Measurements from ENCODE around the gene GDPD5. TPM values are rescaled to one million over a fixed set of nuclear protein-coding genes. Genes with fewer than 3 reads are reported as not detected.
A peak's percentile ranks its signal among the peaks of the same experiment; 100 is the strongest.

Gene GDPD5
- total RNA-seq, 1 donor from 2014 or later: 4.4 TPM

DNA sequence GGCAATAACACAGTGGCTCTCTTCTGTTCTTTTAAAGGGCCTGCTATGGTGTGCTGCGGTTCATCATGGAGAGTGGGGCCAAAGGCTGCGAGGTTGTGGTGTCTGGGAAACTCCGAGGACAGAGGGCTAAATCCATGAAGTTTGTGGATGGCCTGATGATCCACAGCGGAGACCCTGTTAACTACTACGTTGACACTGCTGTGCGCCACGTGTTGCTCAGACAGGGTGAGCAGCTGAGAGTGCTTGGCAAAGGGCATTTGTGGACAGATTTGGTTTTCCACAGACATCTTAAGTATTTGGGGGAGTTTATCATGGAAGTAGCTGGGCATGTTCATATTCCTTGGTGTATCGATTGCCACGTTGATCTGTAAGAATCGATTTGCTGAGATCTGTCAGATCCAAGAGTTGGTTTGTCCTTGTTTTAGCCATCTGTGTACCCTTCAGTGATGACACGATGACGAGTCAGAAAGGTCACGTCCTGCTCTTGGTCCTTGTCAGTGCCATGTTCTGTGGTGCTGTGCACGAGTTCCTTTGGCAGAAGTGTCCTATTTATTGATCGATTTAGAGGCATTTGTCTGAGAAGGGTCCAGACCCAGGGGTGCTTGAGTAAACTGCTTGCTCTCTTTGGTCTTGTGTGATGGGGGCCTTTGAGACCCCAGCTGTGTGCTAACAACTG lies 121.6 kb downstream of the GDPD5 start:
- intact Hi-C loops (cut with micrococcal nuclease): no loop called here
- no peak for DNase-seq
- H3K9me3 ChIP-seq (replicated peaks): no peaks in the 10 kb centered on the region
- no peak overlapping the region for H3K27ac ChIP-seq (replicated peaks)
- no peaks in the 10 kb centered on the region for H3K27me3 ChIP-seq (ENCODE audit: low read depth)
- TF ChIP-seq, protein P1, sequence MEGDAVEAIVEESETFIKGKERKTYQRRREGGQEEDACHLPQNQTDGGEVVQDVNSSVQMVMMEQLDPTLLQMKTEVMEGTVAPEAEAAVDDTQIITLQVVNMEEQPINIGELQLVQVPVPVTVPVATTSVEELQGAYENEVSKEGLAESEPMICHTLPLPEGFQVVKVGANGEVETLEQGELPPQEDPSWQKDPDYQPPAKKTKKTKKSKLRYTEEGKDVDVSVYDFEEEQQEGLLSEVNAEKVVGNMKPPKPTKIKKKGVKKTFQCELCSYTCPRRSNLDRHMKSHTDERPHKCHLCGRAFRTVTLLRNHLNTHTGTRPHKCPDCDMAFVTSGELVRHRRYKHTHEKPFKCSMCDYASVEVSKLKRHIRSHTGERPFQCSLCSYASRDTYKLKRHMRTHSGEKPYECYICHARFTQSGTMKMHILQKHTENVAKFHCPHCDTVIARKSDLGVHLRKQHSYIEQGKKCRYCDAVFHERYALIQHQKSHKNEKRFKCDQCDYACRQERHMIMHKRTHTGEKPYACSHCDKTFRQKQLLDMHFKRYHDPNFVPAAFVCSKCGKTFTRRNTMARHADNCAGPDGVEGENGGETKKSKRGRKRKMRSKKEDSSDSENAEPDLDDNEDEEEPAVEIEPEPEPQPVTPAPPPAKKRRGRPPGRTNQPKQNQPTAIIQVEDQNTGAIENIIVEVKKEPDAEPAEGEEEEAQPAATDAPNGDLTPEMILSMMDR (IDR thresholded peaks at IDR 0.05; ENCODE audit: borderline replicate concordance): no peak
- peaks cover 46% of the 10 kb centered on the region for H3K4me1 ChIP-seq
- peaks cover 74% of the 10 kb centered on the region for H3K36me3 ChIP-seq
- no peak overlapping the region for H3K4me3 ChIP-seq

DNA sequence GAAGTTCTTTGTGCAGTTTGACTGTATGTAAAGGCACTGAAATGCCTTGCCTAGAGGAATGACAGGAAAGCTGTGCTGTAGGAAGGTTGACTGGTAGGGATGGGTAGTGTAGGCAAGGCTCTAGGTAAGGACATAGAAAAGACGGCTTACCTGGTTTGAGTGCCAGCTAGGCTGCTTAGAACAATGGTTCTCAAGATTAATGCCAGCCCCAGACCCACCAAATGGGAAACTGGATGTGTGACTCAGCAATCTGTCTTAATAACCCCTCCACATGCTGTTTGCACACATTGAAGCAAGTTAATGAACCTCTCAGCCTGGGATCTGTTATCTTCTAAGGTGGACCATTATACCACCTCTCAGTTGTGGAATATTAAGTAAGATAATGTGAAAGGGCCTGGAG lies 122.7 kb downstream of the GDPD5 start:
- DNase-seq: no peak
- TF ChIP-seq, protein P1 (IDR thresholded peaks at IDR 0.05; ENCODE audit: borderline replicate concordance): no peak
- Histone ChIP-seq H3K9me3 (replicated peaks) (no peaks in the 10 kb centered on the region), H3K36me3 (peaks cover 67% of the 10 kb centered on the region), H3K4me1 (peaks cover 37% of the 10 kb centered on the region), H3K27ac (replicated peaks) (no peak overlapping the region), H3K4me3 (no peak overlapping the region), H3K27me3 (ENCODE audit: low read depth) (no peaks in the 10 kb centered on the region)
- intact Hi-C loops (cut with micrococcal nuclease): no loop called here

DNA sequence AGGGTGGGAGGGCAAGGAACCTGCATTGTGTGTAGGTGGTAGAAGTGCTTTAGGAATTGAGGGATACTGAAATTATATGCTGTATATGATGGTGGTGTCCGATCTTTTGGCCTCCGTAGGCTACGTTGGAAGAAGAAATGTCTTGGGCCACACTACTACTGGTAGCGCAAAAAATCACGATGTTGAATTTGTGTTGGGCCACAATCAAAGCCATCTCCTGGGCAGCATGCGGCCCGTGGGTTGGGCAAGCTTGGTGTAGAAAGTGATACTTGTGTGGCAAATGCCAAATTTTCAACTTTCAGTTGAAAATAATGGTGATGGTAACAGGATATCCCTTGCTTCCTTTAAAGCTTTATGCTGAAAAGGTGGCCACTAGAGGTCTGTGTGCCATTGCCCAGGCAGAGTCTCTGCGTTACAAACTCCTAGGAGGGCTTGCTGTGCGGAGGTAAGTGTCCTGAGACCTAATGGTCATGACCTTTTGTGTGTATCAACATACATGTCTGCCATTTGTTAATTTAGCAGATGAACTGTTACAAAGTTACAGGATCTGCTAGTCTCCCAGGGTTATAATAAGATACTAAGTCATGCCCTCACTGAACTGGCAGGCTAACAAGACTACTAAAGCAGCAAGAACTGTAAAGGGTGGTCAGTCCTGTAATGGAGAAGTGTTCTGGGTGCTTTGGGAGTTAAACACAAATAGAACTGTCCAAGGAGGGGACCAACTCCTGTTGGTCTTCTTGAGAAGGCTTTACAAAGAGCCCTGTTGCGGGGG lies 123.6 kb downstream of the GDPD5 start:
- TF ChIP-seq, protein P1 (IDR thresholded peaks at IDR 0.05; ENCODE audit: borderline replicate concordance): no peak
- H3K4me1 ChIP-seq: peaks cover 37% of the 10 kb centered on the region
- H3K4me3 ChIP-seq: no peak overlapping the region
- H3K27ac ChIP-seq (replicated peaks): no peak overlapping the region
- H3K27me3 ChIP-seq (ENCODE audit: low read depth): no peaks in the 10 kb centered on the region
- H3K36me3 ChIP-seq: peaks cover 66% of the 10 kb centered on the region
- intact Hi-C loops (cut with micrococcal nuclease): no loop called here
- no peak for DNase-seq
- H3K9me3 ChIP-seq (replicated peaks): no peaks in the 10 kb centered on the region

DNA sequence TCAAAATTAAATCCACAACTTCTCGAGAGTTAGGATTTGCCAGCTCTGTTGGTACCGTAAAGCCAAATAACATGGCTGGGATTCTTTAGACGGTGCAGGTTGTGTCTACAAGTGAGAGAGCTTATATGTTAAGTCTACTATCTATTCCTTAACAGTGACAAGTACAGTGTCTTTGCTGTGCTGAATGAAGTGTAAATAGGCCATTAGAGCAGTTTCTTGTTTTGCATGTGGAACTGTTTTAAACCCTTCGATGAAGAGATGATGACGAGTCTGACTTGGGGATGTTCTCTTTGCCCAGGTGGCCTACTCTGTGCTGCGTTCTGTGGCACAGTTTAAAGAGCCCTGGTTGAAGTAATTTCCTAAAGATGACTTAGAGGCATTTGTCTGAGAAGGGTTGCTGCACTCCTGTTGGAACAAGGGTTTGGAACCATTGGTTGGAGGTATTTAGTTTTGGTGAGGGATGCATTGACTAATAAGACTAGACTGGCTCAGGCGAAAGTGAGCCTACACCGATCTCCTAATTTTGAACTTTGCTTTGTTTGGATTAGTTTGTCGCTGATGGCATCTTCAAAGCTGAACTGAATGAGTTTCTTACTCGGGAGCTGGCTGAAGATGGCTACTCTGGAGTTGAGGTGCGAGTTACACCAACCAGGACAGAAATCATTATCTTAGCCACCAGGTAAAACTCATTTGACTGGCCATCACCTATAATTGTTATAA lies 125.4 kb downstream of the GDPD5 start:
- H3K36me3 ChIP-seq: peaks cover 47% of the 10 kb centered on the region
- H3K27ac ChIP-seq (replicated peaks): peak overlapping the region; percentile 88
- no peak for DNase-seq
- H3K4me3 ChIP-seq: peak overlapping the region; percentile 82
- TF ChIP-seq, protein P1 (IDR thresholded peaks at IDR 0.05; ENCODE audit: borderline replicate concordance): no peak
- H3K27me3 ChIP-seq (ENCODE audit: low read depth): no peaks in the 10 kb centered on the region
- H3K4me1 ChIP-seq: peaks cover 37% of the 10 kb centered on the region
- no peaks in the 10 kb centered on the region for H3K9me3 ChIP-seq (replicated peaks)
- intact Hi-C loops (cut with micrococcal nuclease): no loop called here

DNA sequence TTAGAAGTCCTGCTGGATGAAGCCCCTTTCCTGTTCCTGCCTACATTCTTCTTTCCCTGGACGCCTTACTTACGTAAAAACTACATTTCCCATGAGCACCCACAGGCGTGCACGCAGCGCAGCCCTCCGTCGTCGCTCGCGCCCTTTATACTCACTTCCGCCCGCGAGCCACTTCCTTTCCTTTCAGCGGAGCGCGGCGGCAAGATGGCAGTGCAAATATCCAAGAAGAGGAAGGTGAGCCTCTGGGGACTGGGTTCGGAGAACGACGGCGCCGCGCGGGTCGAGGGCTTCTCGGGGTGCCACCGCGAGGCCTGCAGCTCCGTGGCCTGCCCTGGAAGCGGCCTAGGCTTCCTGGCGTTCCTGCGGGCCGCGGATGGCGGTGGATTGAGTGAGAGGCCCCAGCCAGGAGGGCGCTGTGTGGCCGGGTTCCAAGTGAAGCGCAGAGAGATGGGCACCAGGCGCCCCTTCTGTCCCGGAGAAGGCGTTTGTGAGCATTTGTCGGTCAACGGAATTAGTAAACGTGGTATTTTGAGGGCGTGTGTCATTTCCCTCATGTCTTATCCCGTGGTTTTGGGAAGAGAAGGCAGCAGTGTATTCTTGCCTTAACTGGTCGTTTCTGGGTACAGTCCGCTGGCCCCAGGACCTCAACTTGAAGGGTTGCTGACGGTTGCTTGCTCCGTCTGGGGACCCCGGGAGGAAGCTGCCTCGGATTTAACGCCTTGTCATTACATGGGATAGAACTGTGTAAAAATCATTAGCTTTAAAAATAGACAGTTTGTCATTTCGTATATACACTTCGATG lies 126.2 kb downstream of the GDPD5 start, which contains the start of gene RPS3:
TSS of gene RPS3 (plus strand) at position 175 of the 802 bp plus-strand sequence. CDS start at position 205, 30 bp downstream.
- Histone ChIP-seq H3K27me3 (ENCODE audit: low read depth) (no peaks in the 10 kb centered on the region), H3K9me3 (replicated peaks) (no peaks in the 10 kb centered on the region), H3K4me3 (peak within 1 kb of the TSS; percentile 82), H3K4me1 (peaks cover 37% of the 10 kb centered on the region), H3K27ac (replicated peaks) (peak within 1 kb of the TSS; percentile 88), H3K36me3 (peaks cover 40% of the 10 kb centered on the region)
- DNase-seq: peak; percentile 92
- TF ChIP-seq, protein P1 (IDR thresholded peaks at IDR 0.05; ENCODE audit: borderline replicate concordance): peak; percentile 24
- intact Hi-C loops (cut with micrococcal nuclease): no loop called here
